ENCODE results near the gene MPP1. TPM values are rescaled to one million over a fixed set of nuclear protein-coding genes. Genes with fewer than 3 reads are reported as not detected.
A peak's percentile ranks its signal among the peaks of the same experiment; 100 is the strongest.

MPP1 gene
- total and polyA plus RNA-seq, 9 of the 15 experiments (the other 6 are each of a cell fraction or from before 2014, with no cell fraction given): 227 to 395 (median 283) TPM

DNA sequence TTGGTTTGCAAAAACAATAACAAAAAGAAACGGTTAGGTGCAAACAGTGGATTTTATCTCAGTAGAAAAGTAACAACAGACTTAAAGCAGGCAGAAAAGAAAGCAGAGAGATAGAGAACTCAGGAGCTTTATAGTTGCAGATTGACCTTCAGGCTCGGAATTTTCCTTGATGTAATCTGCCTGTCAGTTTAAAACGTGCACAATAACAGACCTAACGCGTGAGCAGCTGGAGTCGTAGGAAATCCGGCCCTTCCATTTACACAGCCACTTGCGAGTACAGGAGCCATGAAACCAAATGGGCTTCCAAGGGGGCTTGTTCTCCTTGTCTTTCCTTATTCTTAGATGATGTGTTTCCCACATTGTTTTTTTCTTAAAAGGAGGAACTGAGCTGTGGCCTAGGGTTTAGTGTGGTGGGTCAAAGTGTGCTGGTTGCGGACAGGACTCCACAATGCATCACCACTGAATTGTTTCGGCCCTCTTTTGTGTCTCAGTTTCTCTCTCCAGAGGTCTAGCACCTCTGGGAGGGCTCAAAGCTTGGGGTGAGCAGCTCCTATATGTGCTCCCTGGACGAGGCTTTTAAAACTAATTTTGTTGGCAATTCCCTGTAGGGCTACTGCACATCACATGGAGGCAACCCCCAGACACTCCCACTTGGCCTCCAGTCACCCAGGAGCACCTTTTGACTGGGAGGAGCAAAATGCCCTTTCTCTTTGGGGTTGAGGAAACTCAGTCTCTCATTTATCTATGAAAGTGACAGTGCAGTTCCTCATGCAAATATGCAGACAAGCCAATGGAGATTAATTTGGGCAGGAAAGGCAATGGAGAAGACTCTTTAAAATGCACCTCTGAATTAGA, 13.9 kb upstream of the MPP1 start (continued):
- TF ChIP-seq SAP30 (IDR thresholded peaks at IDR 0.05; ENCODE audit: borderline replicate concordance, insufficient read depth, low read depth, low read length, poor library complexity, severe bottlenecking) (no peak), KLF10 (CRISPR knock-in tag; IDR thresholded peaks at IDR 0.05) (no peak), ZNF75A (CRISPR knock-in tag; IDR thresholded peaks at IDR 0.05) (no peak), TGIF2 (CRISPR knock-in tag; IDR thresholded peaks at IDR 0.05) (no peak), ZNF644 (tag; IDR thresholded peaks at IDR 0.05; ENCODE audit: low read depth) (no peak), TARDBP (IDR thresholded peaks at IDR 0.05) (no peak), SMARCA5 (IDR thresholded peaks at IDR 0.05) (no peak), ZEB2 (IDR thresholded peaks at IDR 0.05) (no peak), ESRRB (CRISPR knock-in tag; IDR thresholded peaks at IDR 0.05; ENCODE audit: borderline replicate concordance) (no peak), SIN3B (IDR thresholded peaks at IDR 0.05; ENCODE audit: low read depth) (no peak), ZKSCAN8 (CRISPR knock-in tag; IDR thresholded peaks at IDR 0.05) (no peak), ELF4 (CRISPR knock-in tag; IDR thresholded peaks at IDR 0.05) (no peak), BRD9 (IDR thresholded peaks at IDR 0.05; ENCODE audit: low read depth, partially characterized antibody) (no peak), HSF4 (CRISPR knock-in tag; IDR thresholded peaks at IDR 0.05; ENCODE audit: borderline replicate concordance) (no peak), RCOR1 (IDR thresholded peaks at IDR 0.05; ENCODE audit: borderline replicate concordance in 1 of 2, low read depth in 2 of 2, low read length in 2 of 2) (peak in 1 of 2 experiments; percentile 47; a peak in 1 of 4 replicates)
- TF ChIP-seq, protein P1, sequence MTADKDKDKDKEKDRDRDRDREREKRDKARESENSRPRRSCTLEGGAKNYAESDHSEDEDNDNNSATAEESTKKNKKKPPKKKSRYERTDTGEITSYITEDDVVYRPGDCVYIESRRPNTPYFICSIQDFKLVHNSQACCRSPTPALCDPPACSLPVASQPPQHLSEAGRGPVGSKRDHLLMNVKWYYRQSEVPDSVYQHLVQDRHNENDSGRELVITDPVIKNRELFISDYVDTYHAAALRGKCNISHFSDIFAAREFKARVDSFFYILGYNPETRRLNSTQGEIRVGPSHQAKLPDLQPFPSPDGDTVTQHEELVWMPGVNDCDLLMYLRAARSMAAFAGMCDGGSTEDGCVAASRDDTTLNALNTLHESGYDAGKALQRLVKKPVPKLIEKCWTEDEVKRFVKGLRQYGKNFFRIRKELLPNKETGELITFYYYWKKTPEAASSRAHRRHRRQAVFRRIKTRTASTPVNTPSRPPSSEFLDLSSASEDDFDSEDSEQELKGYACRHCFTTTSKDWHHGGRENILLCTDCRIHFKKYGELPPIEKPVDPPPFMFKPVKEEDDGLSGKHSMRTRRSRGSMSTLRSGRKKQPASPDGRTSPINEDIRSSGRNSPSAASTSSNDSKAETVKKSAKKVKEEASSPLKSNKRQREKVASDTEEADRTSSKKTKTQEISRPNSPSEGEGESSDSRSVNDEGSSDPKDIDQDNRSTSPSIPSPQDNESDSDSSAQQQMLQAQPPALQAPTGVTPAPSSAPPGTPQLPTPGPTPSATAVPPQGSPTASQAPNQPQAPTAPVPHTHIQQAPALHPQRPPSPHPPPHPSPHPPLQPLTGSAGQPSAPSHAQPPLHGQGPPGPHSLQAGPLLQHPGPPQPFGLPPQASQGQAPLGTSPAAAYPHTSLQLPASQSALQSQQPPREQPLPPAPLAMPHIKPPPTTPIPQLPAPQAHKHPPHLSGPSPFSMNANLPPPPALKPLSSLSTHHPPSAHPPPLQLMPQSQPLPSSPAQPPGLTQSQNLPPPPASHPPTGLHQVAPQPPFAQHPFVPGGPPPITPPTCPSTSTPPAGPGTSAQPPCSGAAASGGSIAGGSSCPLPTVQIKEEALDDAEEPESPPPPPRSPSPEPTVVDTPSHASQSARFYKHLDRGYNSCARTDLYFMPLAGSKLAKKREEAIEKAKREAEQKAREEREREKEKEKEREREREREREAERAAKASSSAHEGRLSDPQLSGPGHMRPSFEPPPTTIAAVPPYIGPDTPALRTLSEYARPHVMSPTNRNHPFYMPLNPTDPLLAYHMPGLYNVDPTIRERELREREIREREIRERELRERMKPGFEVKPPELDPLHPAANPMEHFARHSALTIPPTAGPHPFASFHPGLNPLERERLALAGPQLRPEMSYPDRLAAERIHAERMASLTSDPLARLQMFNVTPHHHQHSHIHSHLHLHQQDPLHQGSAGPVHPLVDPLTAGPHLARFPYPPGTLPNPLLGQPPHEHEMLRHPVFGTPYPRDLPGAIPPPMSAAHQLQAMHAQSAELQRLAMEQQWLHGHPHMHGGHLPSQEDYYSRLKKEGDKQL (CRISPR knock-in tag; IDR thresholded peaks at IDR 0.05; ENCODE audit: borderline replicate concordance): no peak
- TF ChIP-seq, protein P2, sequence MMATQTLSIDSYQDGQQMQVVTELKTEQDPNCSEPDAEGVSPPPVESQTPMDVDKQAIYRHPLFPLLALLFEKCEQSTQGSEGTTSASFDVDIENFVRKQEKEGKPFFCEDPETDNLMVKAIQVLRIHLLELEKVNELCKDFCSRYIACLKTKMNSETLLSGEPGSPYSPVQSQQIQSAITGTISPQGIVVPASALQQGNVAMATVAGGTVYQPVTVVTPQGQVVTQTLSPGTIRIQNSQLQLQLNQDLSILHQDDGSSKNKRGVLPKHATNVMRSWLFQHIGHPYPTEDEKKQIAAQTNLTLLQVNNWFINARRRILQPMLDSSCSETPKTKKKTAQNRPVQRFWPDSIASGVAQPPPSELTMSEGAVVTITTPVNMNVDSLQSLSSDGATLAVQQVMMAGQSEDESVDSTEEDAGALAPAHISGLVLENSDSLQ (IDR thresholded peaks at IDR 0.05): peak; percentile 73
- TF ChIP-seq, protein P3, sequence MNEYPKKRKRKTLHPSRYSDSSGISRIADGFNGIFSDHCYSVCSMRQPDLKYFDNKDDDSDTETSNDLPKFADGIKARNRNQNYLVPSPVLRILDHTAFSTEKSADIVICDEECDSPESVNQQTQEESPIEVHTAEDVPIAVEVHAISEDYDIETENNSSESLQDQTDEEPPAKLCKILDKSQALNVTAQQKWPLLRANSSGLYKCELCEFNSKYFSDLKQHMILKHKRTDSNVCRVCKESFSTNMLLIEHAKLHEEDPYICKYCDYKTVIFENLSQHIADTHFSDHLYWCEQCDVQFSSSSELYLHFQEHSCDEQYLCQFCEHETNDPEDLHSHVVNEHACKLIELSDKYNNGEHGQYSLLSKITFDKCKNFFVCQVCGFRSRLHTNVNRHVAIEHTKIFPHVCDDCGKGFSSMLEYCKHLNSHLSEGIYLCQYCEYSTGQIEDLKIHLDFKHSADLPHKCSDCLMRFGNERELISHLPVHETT (CRISPR knock-in tag; conservative IDR thresholded peaks at IDR 0.05 in 1 of 2, IDR thresholded peaks at IDR 0.05 in 1 of 2): no peak
- TF ChIP-seq, protein P4, sequence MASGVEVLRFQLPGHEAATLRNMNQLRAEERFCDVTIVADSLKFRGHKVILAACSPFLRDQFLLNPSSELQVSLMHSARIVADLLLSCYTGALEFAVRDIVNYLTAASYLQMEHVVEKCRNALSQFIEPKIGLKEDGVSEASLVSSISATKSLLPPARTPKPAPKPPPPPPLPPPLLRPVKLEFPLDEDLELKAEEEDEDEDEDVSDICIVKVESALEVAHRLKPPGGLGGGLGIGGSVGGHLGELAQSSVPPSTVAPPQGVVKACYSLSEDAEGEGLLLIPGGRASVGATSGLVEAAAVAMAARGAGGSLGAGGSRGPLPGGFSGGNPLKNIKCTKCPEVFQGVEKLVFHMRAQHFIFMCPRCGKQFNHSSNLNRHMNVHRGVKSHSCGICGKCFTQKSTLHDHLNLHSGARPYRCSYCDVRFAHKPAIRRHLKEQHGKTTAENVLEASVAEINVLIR (CRISPR knock-in tag; IDR thresholded peaks at IDR 0.05): no peak
